HL-60/S4 treated with retinoic acid at 250 ng/mL for 4 days and 3 days (cell line): Measurements from ENCODE around the gene LDLR.

Source experiments
- in situ Hi-C: fragments of 300-500 bp; cut with MboI; formaldehyde crosslinking; loops from 2 replicates; pipeline ENCODE4 v1.7.0; 2022; ENCODE audit warnings: low sequenced_read_pairs

LDLR gene

GRCh38 chr19:11089254-11090013 lies at the start of gene LDLR:
Gene LDLR (plus strand): TSS chr19:11089463. CDS start chr19:11089549, 86 bp downstream.
- in situ Hi-C loops = no loop called here

- in situ Hi-C loops = no loop called here
Measured at GRCh38 chr19:11041194-11041593, 48.1 kb upstream of the LDLR start.

- in situ Hi-C loops = no loop called here
Measured at GRCh38 chr19:11041966-11042627, 47.2 kb upstream of the LDLR start.

- in situ Hi-C loops = no loop called here
Measured at GRCh38 chr19:11044431-11044830, 44.8 kb upstream of the LDLR start.

- in situ Hi-C loops = no loop called here
Measured at GRCh38 chr19:11045536-11045935, 43.7 kb upstream of the LDLR start.

- in situ Hi-C loops = no loop called here
Measured at GRCh38 chr19:11046605-11047354, 42.5 kb upstream of the LDLR start.

- in situ Hi-C loops = no loop called here
Measured at GRCh38 chr19:11047866-11048265, 41.4 kb upstream of the LDLR start.

GRCh38 chr19:11050323-11051114 lies 38.7 kb upstream of the LDLR start:
- in situ Hi-C loops = no loop called here

GRCh38 chr19:11053817-11054195 lies 35.5 kb upstream of the LDLR start:
- in situ Hi-C loops = no loop called here

- in situ Hi-C loops = no loop called here
Measured at GRCh38 chr19:11054200-11054599, 35.1 kb upstream of the LDLR start.

- in situ Hi-C loops = no loop called here
Measured at GRCh38 chr19:11054628-11055027, 34.6 kb upstream of the LDLR start.

GRCh38 chr19:11058246-11059030 lies 30.8 kb upstream of the LDLR start:
- in situ Hi-C loops = no loop called here

- in situ Hi-C loops = no loop called here
Measured at GRCh38 chr19:11059511-11060358, 29.5 kb upstream of the LDLR start.

- in situ Hi-C loops = no loop called here
Measured at GRCh38 chr19:11061952-11062351, 27.3 kb upstream of the LDLR start.

- in situ Hi-C loops = no loop called here
Measured at GRCh38 chr19:11063434-11063833, 25.8 kb upstream of the LDLR start.

- in situ Hi-C loops = no loop called here
Measured at GRCh38 chr19:11064831-11065303, 24.4 kb upstream of the LDLR start.

- in situ Hi-C loops = no loop called here
Measured at GRCh38 chr19:11066326-11066725, 22.9 kb upstream of the LDLR start.

- in situ Hi-C loops = no loop called here
Measured at GRCh38 chr19:11067356-11068113, 21.7 kb upstream of the LDLR start.
